Prostate gland (tissue), 2 donors: Measurements from ENCODE around the gene EFR3B. TPM values are rescaled to one million over a fixed set of nuclear protein-coding genes. Genes with fewer than 3 reads are reported as not detected.
"Not testable (repeated sequence)": the region's sequence is repeated elsewhere in the genome, so short reads cannot be mapped to it uniquely, and the experiment has no call there.

Experiments used
- DNase-seq: peaks from one replicate; pipeline ENCODE4 v3.0.0-alpha.2; 2019; ENCODE audit warnings: low spot score
- H3K27ac ChIP-seq, 2 donors: fragments of 200-600 bp; sonication (generic); 2 replicates each; pipeline ENCODE4 v1.5.1; 2017 to 2019
- H3K27me3 ChIP-seq: fragments of 200-600 bp; sonication (generic); replicated peaks from 2 replicates; pipeline ENCODE4 v1.5.1; 2019; ENCODE audit not compliant: insufficient read depth
- H3K36me3 ChIP-seq, 2 donors: fragments of 200-600 bp; sonication (generic); 1 replicate in 1 of 2; 2 replicates in 1 of 2; pipeline versions ENCODE4 v1.5.1 to v1.8.1; 2017 to 2019
- H3K4me1 ChIP-seq: fragments of 200-600 bp; sonication (generic); replicated peaks from 2 replicates; pipeline ENCODE4 v1.5.1; 2019
- H3K4me3 ChIP-seq, 2 donors: fragments of 200-600 bp; sonication (generic); 2 replicates each; pipeline ENCODE4 v1.5.1; 2017 to 2019
- H3K9me3 ChIP-seq: fragments of 200-600 bp; sonication (generic); 2 replicates; pipeline ENCODE4 v1.5.1; 2017
- POLR2A ChIP-seq: fragments of 450-650 bp; IDR thresholded peaks from one replicate; pipeline ENCODE4 v1.6.1; 2016; ENCODE audit warnings: antibody characterized with exemption, mild to moderate bottlenecking
- POLR2AphosphoS5 ChIP-seq: sonication (generic); formaldehyde crosslinking; IDR thresholded peaks from one replicate; pipeline ENCODE4 v1.6.1; 2017; ENCODE audit warnings: antibody characterized with exemption
- WGBS: methylation state at CpG from one replicate; pipeline ENCODE4 v1.1.5; 2018; 5-methylcytosine and 5-hydroxymethylcytosine counted together
- intact Hi-C: fragments of 100-400 bp; cut with DNase I; formaldehyde crosslinking; loops from one replicate; pipeline ENCODE4 v1.14.2; 2022
- total RNA-seq, 2 donors: library from RNA; depleted of rRNA; stranded (reverse); fragments of >200 nt; gene quantifications; one replicate each; pipeline ENCODE4 v1.1.0, GENCODE V29; 2016
- TF ChIP-seq, protein P1 (sequence below), 4 experiments: fragments of 200-600 bp in 2 of 4; fragments of 450-650 bp in 2 of 4; sonication (generic) in 2 of 4; IDR thresholded peaks; 1 replicate in 3 of 4; 2 replicates in 1 of 4; pipeline ENCODE4 v1.5.1; 2016 to 2019; ENCODE audit warnings: antibody characterized with exemption in 4 of 4, mild to moderate bottlenecking in 2 of 4, moderate library complexity in 2 of 4

EFR3B gene
- total RNA-seq, 2 donors from 2014 or later = 0.14 to 1.6 TPM

DNA sequence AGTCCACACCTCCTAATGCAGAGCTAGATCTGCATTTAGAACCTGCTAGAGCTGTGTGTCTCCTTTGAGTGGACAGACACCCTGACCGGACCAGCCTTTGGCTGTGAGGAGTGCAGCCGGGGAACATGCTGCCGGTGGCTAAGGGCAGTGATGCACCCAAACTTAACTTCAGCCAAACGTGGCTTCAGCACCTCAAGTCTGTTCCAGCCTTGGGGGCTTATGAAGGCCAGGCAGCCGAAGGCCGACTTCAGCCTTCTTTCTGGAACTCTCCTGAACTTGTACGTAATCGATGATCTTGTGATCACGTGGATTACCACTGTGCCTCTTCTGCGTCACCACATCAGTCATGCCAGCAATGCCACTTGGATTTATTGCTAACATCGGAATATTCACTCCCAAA, 77.4 kb downstream of the EFR3B start:
- intact Hi-C loops = no loop called here
- WGBS = 86% methylated on average over 11 of the region's 11 CpGs
- H3K27ac ChIP-seq = no peak overlapping the region
- DNase-seq = no peak
- no peaks in the 10 kb centered on the region for H3K9me3 ChIP-seq
- H3K36me3 ChIP-seq = no peaks in the 10 kb centered on the region
- no peaks in the 10 kb centered on the region for H3K4me1 ChIP-seq
- H3K27me3 ChIP-seq = no peaks in the 10 kb centered on the region
- no peak for TF ChIP-seq POLR2A
- TF ChIP-seq POLR2AphosphoS5 = no peak
- TF ChIP-seq, protein P1, sequence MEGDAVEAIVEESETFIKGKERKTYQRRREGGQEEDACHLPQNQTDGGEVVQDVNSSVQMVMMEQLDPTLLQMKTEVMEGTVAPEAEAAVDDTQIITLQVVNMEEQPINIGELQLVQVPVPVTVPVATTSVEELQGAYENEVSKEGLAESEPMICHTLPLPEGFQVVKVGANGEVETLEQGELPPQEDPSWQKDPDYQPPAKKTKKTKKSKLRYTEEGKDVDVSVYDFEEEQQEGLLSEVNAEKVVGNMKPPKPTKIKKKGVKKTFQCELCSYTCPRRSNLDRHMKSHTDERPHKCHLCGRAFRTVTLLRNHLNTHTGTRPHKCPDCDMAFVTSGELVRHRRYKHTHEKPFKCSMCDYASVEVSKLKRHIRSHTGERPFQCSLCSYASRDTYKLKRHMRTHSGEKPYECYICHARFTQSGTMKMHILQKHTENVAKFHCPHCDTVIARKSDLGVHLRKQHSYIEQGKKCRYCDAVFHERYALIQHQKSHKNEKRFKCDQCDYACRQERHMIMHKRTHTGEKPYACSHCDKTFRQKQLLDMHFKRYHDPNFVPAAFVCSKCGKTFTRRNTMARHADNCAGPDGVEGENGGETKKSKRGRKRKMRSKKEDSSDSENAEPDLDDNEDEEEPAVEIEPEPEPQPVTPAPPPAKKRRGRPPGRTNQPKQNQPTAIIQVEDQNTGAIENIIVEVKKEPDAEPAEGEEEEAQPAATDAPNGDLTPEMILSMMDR (IDR thresholded peaks at IDR 0.05) = no peak
- H3K4me3 ChIP-seq = no peak overlapping the region

- WGBS = 92% methylated on average over 3 of the region's 3 CpGs
- H3K4me3 ChIP-seq = no peak overlapping the region
- DNase-seq = no peak
- no peak overlapping the region for H3K27ac ChIP-seq
- no peaks in the 10 kb centered on the region for H3K36me3 ChIP-seq
- intact Hi-C loops = no loop called here
- TF ChIP-seq POLR2A (no peak), POLR2AphosphoS5 (no peak)
- TF ChIP-seq, protein P1 (IDR thresholded peaks at IDR 0.05) = no peak
- H3K4me1 ChIP-seq = no peaks in the 10 kb centered on the region
- no peaks in the 10 kb centered on the region for H3K27me3 ChIP-seq
- H3K9me3 ChIP-seq = no peaks in the 10 kb centered on the region
Observed at GRCh38 chr2:25122367-25122766, 80.5 kb downstream of the EFR3B start.

GRCh38 chr2:25123682-25124081, 81.8 kb downstream of the EFR3B start:
- no peaks in the 10 kb centered on the region for H3K27me3 ChIP-seq
- no peaks in the 10 kb centered on the region for H3K4me1 ChIP-seq
- WGBS = 68% methylated on average over 5 of the region's 5 CpGs
- TF ChIP-seq POLR2AphosphoS5 (no peak), POLR2A (no peak)
- TF ChIP-seq, protein P1 (IDR thresholded peaks at IDR 0.05) = no peak
- H3K9me3 ChIP-seq = no peaks in the 10 kb centered on the region
- DNase-seq = no peak
- no peak overlapping the region for H3K4me3 ChIP-seq
- H3K27ac ChIP-seq = no peak overlapping the region
- intact Hi-C loops = no loop called here
- no peaks in the 10 kb centered on the region for H3K36me3 ChIP-seq

- Histone ChIP-seq H3K36me3 (no peaks in the 10 kb centered on the region), H3K27me3 (no peaks in the 10 kb centered on the region), H3K4me1 (no peaks in the 10 kb centered on the region), H3K27ac (no peak overlapping the region), H3K9me3 (no peaks in the 10 kb centered on the region), H3K4me3 (no peak overlapping the region)
- 76% methylated on average over 7 of the region's 7 CpGs for WGBS
- TF ChIP-seq POLR2AphosphoS5 (no peak), POLR2A (no peak)
- TF ChIP-seq, protein P1 (IDR thresholded peaks at IDR 0.05) = no peak
- intact Hi-C loops = loop anchor here (5.0 kb wide), 1 partner anchor 83 kb away; the partner anchor contains the start of gene EFR3B
- DNase-seq = no peak
Observed at GRCh38 chr2:25125189-25125588, 83.3 kb downstream of the EFR3B start.

DNA sequence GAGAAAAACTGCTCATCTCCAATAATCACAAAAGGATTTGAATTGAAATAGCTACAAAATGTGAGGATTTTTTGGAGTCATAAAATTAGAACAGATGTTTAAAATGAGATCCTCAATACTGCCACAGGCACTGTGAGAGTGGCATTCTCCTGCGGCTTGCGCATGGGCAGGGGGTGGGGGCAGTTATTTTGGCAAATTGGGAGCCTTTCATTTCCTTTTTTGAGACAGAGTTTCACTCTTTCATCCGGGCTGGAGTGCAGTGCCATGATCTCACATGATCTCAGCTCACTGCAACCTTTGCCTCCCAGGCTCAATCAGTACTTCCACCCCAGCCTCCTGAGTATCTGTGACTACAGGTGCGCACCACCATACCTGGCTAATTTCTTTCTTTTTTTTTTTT, 84.1 kb downstream of the EFR3B start:
- 85% methylated on average over 4 of the region's 4 CpGs for WGBS
- H3K4me3 ChIP-seq = no peak overlapping the region
- no peaks in the 10 kb centered on the region for H3K36me3 ChIP-seq
- H3K4me1 ChIP-seq = no peaks in the 10 kb centered on the region
- DNase-seq = no peak
- TF ChIP-seq POLR2A (no peak), POLR2AphosphoS5 (no peak)
- TF ChIP-seq, protein P1 (IDR thresholded peaks at IDR 0.05) = no peak
- no peak overlapping the region for H3K27ac ChIP-seq
- intact Hi-C loops = loop anchor here (5.0 kb wide), 1 partner anchor 84 kb away; the partner anchor contains the start of gene EFR3B
- no peaks in the 10 kb centered on the region for H3K9me3 ChIP-seq
- H3K27me3 ChIP-seq = no peaks in the 10 kb centered on the region

- DNase-seq, H3K4me3 ChIP-seq, H3K9me3 ChIP-seq, H3K36me3 ChIP-seq, H3K27me3 ChIP-seq, H3K27ac ChIP-seq, H3K4me1 ChIP-seq: not testable (repeated sequence)
- WGBS = 90% methylated on average over 3 of the region's 3 CpGs
- intact Hi-C loops = loop anchor here (5.0 kb wide), 1 partner anchor 85 kb away; the partner anchor contains the start of gene EFR3B
Observed at GRCh38 chr2:25127071-25127470, 85.2 kb downstream of the EFR3B start.
